GM12892 (cell line): ENCODE data around the gene CCDC13.

Source experiments
- POLR2A ChIP-seq: IDR thresholded peaks from 2 replicates; pipeline ENCODE4 v1.6.1; 2011; ENCODE audit warnings: low read depth, low read length, control low read depth
- TAF1 ChIP-seq: IDR thresholded peaks from 2 replicates; pipeline ENCODE4 v1.6.1; 2011; ENCODE audit warnings: low read depth, mild to moderate bottlenecking, control low read depth, low read length, borderline replicate concordance

DNA sequence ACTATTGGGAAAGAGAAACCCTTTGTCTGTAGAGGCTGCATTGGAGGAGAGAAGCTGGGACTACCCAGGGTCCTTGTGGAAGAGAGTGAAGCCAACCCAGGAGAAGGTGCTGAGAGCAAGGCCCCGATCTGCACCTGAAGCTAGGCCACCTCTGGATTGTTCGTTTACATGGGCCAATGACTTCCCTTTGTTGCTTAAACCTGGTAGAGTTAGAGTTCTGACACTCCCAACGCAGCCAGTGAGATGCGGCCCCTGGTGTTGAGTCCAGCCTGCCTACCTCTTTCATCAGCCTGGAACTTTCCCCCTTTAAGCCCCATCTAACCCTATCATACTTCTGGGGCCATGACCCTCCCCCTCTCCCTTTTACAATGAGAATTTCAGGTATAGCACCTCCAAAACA, 30.8 kb downstream of the CCDC13 start:
- no peak for TF ChIP-seq POLR2A
- no peak for TF ChIP-seq TAF1
